Measurements from ENCODE around the gene RBM4.

RBM4 gene

GRCh38 chr11:66691311-66691980 lies 52.9 kb downstream of the RBM4 start:
- DNase-seq, result no peak

- no peak for DNase-seq
Observed at GRCh38 chr11:66692446-66692845, 53.9 kb downstream of the RBM4 start.

- DNase-seq, result no peak
Observed at GRCh38 chr11:66692871-66693331, 54.4 kb downstream of the RBM4 start.

GRCh38 chr11:66693356-66694055 lies 55.0 kb downstream of the RBM4 start:
- no peak for DNase-seq

- no peak for DNase-seq
Observed at GRCh38 chr11:66694056-66694410, 55.5 kb downstream of the RBM4 start.

GRCh38 chr11:66694732-66695207 lies 56.3 kb downstream of the RBM4 start:
- DNase-seq, result no peak

Data from cortex of kidney (tissue), 1 donor.